HG02885 (cell line): ENCODE data around the gene SMOC2.

ENCODE experiments used
- ATAC-seq: cut with Tn5 transposase; IDR thresholded peaks from one replicate; pipeline ENCODE4 v1.9.1; 2021; ENCODE audit warnings: mild to moderate bottlenecking; ENCODE audit not compliant: unreplicated experiment, poor library complexity

Gene SMOC2

GRCh38 chr6:168611691-168612090, 170.7 kb downstream of the SMOC2 start:
- ATAC-seq: no peak

- no peak for ATAC-seq
These were observed 171.6 kb downstream of the SMOC2 start for GRCh38 chr6:168612586-168612985.

- no peak for ATAC-seq
These were observed 174.9 kb downstream of the SMOC2 start for GRCh38 chr6:168615837-168616236.

- ATAC-seq: no peak
These were observed 176.1 kb downstream of the SMOC2 start for GRCh38 chr6:168616816-168617765.

GRCh38 chr6:168618546-168619315, 177.7 kb downstream of the SMOC2 start:
- ATAC-seq: no peak

GRCh38 chr6:168619560-168620314, 178.8 kb downstream of the SMOC2 start:
- no peak for ATAC-seq

GRCh38 chr6:168620578-168620977, 179.6 kb downstream of the SMOC2 start:
- ATAC-seq: no peak

GRCh38 chr6:168623736-168624135, 182.8 kb downstream of the SMOC2 start:
- ATAC-seq: no peak

- ATAC-seq: no peak
These were observed 183.6 kb downstream of the SMOC2 start for GRCh38 chr6:168624540-168624939.

- no peak for ATAC-seq
These were observed 184.0 kb downstream of the SMOC2 start for GRCh38 chr6:168624948-168625347.

- ATAC-seq: no peak
These were observed 184.6 kb downstream of the SMOC2 start for GRCh38 chr6:168625602-168626001.

- ATAC-seq: no peak
These were observed 185.1 kb downstream of the SMOC2 start for GRCh38 chr6:168626046-168626602.

- no peak for ATAC-seq
These were observed 186.7 kb downstream of the SMOC2 start for GRCh38 chr6:168627506-168628175.

GRCh38 chr6:168628176-168628553, 187.2 kb downstream of the SMOC2 start:
- no peak for ATAC-seq

- no peak for ATAC-seq
These were observed 187.8 kb downstream of the SMOC2 start for GRCh38 chr6:168628732-168629245.

GRCh38 chr6:168631564-168631963, 190.6 kb downstream of the SMOC2 start:
- ATAC-seq: no peak

GRCh38 chr6:168632694-168633093, 191.7 kb downstream of the SMOC2 start:
- ATAC-seq: no peak

- no peak for ATAC-seq
These were observed 193.8 kb downstream of the SMOC2 start for GRCh38 chr6:168634541-168635328.
